Muscle of arm (tissue), 14 donors: ENCODE data around the gene TUT4. TPM values are rescaled to one million over a fixed set of nuclear protein-coding genes. Genes with fewer than 3 reads are reported as not detected.

Experiments
- DNase-seq: peaks from one replicate; pipeline ENCODE4 v3.0.0-alpha.2; 2013
- long read RNA-seq, 11 donors: transcript quantifications; one replicate each; lab custom pipeline, GENCODE V29; 2026
- polyA plus RNA-seq, 12 donors: library from polyadenylated mRNA; unstranded; fragments of 120-200 nt; gene quantifications; one replicate each; pipeline ENCODE4 v1.2.1, GENCODE V29; 2013; ENCODE audit not compliant: insufficient read length in 12 of 12

The TUT4 gene, protein sequence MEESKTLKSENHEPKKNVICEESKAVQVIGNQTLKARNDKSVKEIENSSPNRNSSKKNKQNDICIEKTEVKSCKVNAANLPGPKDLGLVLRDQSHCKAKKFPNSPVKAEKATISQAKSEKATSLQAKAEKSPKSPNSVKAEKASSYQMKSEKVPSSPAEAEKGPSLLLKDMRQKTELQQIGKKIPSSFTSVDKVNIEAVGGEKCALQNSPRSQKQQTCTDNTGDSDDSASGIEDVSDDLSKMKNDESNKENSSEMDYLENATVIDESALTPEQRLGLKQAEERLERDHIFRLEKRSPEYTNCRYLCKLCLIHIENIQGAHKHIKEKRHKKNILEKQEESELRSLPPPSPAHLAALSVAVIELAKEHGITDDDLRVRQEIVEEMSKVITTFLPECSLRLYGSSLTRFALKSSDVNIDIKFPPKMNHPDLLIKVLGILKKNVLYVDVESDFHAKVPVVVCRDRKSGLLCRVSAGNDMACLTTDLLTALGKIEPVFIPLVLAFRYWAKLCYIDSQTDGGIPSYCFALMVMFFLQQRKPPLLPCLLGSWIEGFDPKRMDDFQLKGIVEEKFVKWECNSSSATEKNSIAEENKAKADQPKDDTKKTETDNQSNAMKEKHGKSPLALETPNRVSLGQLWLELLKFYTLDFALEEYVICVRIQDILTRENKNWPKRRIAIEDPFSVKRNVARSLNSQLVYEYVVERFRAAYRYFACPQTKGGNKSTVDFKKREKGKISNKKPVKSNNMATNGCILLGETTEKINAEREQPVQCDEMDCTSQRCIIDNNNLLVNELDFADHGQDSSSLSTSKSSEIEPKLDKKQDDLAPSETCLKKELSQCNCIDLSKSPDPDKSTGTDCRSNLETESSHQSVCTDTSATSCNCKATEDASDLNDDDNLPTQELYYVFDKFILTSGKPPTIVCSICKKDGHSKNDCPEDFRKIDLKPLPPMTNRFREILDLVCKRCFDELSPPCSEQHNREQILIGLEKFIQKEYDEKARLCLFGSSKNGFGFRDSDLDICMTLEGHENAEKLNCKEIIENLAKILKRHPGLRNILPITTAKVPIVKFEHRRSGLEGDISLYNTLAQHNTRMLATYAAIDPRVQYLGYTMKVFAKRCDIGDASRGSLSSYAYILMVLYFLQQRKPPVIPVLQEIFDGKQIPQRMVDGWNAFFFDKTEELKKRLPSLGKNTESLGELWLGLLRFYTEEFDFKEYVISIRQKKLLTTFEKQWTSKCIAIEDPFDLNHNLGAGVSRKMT (N-terminal part only)
- 100 to 1,000 TPM in 4 of 12 donors, 10 to 100 TPM in 7, not detected in 1; 56.8 to 127 (median 91.5) TPM for polyA plus RNA-seq
- long read RNA-seq, donor 1, transcript TUT4-207 (3 exons, 775 nt): major isoform, 5 of 101 reads
- long read RNA-seq, donor 1, partial matches to known transcripts: 80 of 101 reads
- long read RNA-seq, donor 1, other reads (novel, unspliced or antisense): 15 of 101 reads
- long read RNA-seq, donor 2, partial matches to known transcripts: 56 of 299 reads
- long read RNA-seq, donor 2, other reads (novel, unspliced or antisense): 242 of 299 reads
- long read RNA-seq, donor 3, full-length matches to known transcripts: 8 of 32 reads
- long read RNA-seq, donor 3, partial matches to known transcripts: 19 of 32 reads
- long read RNA-seq, donor 3, other reads (novel, unspliced or antisense): 5 of 32 reads
- long read RNA-seq, donor 4, partial matches to known transcripts: 6 of 9 reads
- long read RNA-seq, donor 4, other reads (novel, unspliced or antisense): 0 of 9 reads
- long read RNA-seq, donor 5, full-length matches to known transcripts: 14 of 57 reads
- long read RNA-seq, donor 5, partial matches to known transcripts: 43 of 57 reads
- long read RNA-seq, donor 5, other reads (novel, unspliced or antisense): 0 of 57 reads
- long read RNA-seq, donor 6, full-length matches to known transcripts: 6 of 6 reads
- long read RNA-seq, donor 6, partial matches to known transcripts: 0 of 6 reads
- long read RNA-seq, donor 6, other reads (novel, unspliced or antisense): 0 of 6 reads
- long read RNA-seq, donor 7, transcript TUT4-207 (3 exons, 775 nt): major isoform, 6 of 17 reads
- long read RNA-seq, donor 7, partial matches to known transcripts: 11 of 17 reads
- long read RNA-seq, donor 7, other reads (novel, unspliced or antisense): 0 of 17 reads
- long read RNA-seq, donor 8, full-length matches to known transcripts: 10 of 30 reads
- long read RNA-seq, donor 8, partial matches to known transcripts: 20 of 30 reads
- long read RNA-seq, donor 8, other reads (novel, unspliced or antisense): 0 of 30 reads
- long read RNA-seq, donor 9: 0 reads
- long read RNA-seq, donor 10, transcript TUT4-207 (3 exons, 775 nt): major isoform, 6 of 21 reads
- long read RNA-seq, donor 10, partial matches to known transcripts: 13 of 21 reads
- long read RNA-seq, donor 10, other reads (novel, unspliced or antisense): 0 of 21 reads
- long read RNA-seq, donor 11, full-length matches to known transcripts: 4 of 4 reads
- long read RNA-seq, donor 11, partial matches to known transcripts: 0 of 4 reads
- long read RNA-seq, donor 11, other reads (novel, unspliced or antisense): 0 of 4 reads

DNA sequence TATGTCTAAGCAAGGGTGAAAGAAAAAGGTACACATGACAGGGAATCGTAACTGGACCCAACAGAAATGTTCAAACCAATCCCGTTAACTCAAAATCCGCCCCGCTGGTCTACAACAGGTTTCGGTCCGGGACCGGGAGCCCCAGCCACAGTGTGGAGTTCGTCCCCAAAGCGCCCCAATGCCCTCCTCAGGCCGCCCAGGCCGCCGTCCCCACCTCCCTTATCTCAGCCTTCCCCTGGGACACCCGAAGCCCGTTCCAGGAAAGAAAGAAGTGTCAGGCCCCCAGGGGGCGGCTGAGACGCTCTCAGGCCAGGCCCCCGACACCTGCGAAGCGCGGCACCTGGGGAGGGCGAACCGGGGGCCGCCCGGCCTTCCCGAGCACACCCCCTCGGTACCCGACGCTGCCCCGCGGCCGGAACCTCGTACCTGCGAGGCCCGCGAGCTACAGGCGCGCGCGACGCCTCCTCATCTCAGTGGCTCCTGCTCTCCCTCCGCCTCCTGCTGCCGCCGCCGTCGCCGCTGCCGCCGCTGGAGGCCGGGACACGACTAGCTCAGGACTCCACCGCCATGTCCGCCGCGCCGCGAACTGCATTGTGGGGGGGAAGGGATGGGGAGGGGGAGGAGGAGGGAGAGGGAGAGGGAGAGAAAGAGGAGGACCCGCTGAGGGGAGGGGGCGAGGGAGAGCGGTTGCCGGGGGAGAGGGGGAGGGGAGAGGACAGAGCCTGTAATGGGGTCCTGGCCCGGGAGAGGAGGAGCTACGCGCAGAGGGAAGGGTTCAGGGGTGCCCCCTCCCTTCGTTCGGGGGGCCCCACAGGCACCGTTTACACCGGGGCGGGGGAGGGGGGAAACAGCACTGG lies at the start of gene TUT4:
TUT4 (minus strand) TSS at position 588 of the 857 bp plus-strand sequence. CDS start 26,812 bp downstream, outside the sequence.
- peak; percentile 93 for DNase-seq

DNA sequence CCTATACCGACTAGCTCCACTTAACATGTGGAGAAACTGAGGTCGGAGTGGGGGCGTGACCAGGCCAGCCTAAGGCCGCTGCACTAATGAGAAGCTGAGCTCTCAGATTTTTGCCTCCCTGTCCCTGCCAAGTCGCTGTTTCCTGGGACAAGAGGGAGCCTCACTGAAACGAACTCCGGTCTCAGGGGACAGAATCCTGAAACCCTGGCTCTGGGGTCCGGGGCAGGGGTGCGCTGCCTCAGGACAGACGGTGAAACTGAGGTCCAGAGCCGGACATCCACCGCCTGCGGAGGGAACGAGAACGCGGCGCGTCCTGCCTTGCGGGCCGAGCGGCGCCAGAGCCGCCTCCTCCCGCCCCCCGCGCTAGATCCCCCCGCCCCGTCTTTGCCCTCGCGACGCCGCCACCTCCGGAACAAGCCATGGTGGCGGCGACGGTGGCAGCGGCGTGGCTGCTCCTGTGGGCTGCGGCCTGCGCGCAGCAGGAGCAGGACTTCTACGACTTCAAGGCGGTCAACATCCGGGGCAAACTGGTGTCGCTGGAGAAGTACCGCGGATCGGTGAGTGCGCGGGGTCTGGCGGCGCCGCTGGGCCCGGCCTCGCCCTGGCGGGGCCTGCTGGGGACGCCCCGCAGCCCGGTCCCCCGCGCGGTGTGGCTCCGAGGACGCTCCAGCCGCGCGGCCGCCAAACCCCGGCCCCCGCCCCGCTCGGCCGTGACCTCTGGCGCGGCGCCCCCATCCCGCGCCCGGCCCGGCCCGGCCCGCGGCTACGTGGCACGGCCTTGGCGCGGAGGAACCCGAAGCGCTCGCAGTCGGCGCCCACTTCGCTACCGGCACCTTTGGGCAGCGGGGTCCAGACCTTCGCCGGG lies 49.3 kb upstream of the TUT4 start, which contains the start of gene GPX7:
GPX7 (plus strand) TSS at position 381 of the 865 bp plus-strand sequence; CDS start at position 420, 39 bp downstream.
- peak; percentile 53 for DNase-seq

DNA sequence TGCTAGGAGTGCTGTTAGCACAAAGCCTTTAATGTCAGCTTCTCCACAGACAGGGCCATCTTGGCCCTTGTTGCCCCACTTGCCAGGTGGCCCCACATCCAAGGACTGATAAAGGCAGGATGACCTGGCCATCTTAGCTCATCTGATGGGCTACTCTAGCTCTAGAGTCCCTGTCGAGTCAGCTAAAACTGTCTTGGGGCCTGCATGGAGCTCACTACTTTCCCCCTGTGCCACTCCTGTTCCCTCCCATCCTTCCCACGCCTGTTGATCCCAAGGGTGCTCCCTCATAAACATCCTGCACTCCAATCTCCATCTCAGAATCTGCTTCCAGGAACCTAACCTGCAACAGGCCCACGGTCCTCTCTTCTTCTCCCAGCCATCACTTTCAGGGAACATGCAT lies 48.6 kb upstream of the TUT4 start:
- no peak for DNase-seq

DNA sequence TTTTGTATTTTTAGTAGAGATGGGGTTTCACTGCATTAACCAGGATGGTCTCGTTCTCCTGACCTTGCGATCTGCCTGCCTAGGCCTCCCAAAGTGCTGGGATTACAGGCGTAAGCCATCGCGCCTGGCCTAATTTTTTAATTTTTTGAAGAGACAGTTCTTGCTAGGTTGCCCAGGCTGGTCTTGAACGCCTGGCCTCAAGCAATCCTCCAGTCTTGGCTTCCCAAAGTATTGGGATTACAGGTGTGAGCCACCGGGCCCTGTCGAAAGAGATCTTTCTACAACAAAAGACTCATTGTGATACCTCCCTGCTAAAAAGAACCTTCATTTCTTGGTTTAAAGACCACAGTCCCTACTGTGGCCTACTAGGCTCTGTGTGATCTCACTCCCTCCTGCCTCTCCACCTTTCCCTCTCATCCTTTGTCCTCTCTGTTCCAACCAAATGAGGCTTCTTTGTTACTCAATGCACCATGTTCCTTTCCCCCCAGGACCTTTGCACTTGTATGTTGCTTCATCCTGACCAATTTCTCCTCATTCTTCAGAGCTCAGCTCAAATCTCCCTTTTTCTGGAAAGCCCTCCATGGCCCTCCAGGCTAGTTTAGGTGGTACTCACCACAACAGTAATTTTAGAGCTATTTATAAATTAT lies 47.8 kb upstream of the TUT4 start:
- DNase-seq: no peak

DNA sequence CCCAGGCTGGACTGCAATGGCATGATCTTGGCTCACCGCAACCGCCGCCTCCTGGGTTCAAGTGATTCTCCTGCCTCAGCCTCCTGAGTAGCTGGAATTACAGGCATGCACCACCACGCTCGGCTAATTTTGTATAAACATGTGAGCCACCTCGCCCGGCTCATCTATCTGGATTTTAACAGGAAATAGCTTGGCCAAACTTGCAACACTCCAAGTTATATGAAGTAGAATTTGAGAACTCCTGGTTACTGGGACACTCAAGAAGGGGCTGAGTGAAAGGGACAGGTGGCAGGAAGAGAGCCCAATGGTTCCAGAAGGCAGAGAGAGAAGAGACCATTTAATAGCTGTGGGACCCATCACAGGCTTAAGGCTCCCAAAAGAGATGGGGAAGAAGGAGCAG lies 46.3 kb upstream of the TUT4 start:
- no peak for DNase-seq

DNA sequence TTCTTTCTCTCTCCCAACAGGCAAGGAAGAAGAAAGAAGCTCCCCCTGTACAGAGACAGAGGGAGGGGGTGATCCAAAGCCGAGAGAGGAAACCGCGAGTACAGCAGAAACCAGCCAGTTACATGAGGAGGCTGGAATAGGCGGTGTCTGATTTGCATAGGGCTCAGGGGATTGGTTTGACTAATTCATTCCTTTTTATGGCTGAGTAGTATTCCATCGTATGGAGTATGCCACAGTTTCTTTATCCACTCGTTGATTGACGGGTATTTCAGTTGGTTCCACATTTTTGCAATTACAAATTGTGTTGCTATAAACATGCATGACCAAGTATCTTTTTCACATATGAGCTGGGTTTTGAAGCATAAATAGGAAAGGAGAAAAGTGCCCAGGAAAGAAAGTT lies 45.8 kb upstream of the TUT4 start:
- no peak for DNase-seq

DNA sequence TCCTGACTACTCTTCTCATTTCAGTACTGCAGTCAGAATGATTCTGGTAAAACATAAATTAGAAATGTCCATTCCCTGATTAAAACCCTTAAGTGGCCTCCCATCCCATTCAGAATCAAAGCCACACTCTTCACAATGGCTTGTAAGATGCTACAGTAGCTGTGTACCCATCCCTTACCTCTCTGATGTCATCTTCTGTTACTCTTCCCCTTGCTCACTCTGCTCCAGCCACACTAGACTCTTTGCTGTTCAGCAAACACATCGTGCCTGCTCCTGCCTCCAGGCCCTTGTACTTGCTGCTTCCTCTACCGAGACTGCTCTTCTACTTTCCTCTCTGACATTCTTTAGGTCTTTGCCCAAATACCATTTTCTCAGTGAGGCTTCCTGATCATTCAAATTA lies 45.0 kb upstream of the TUT4 start:
- DNase-seq: no peak

DNA sequence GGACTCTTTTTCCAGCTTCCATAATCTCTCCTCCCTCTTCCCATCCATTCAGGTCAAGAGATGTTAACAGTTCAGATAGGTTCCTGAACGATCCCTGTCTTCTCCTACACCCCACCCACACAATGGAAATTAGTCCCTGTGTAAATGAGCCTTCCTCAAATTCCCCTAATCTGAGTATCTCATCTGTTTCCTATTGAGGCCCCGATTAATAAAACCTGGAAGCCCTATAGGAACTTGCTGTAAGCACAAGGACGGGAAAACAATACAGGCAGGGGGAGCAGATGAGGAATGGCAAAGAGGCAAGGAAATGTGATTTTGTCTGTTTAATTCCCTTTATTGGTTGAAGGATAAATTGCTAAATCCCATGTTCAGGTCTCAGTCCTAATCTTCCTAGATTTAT lies 42.2 kb upstream of the TUT4 start:
- DNase-seq: no peak

DNA sequence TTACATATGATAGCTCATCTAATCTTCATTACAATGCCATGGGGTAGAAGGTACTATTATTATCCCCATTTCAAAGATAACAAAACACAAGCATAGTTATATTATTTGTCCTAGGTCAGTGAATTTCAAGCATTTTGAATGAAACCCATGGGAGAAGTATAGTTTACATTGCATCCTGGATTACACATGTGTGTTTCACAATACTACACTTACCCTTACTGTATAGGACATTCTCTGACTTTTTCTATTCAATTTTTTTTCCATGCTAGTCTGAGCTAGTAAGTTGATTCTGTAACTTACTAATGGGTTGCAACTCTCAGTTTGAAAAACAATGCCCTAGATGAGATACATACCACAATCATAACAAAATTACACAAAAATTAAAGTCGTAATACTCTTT lies 40.6 kb upstream of the TUT4 start:
- no peak for DNase-seq

DNA sequence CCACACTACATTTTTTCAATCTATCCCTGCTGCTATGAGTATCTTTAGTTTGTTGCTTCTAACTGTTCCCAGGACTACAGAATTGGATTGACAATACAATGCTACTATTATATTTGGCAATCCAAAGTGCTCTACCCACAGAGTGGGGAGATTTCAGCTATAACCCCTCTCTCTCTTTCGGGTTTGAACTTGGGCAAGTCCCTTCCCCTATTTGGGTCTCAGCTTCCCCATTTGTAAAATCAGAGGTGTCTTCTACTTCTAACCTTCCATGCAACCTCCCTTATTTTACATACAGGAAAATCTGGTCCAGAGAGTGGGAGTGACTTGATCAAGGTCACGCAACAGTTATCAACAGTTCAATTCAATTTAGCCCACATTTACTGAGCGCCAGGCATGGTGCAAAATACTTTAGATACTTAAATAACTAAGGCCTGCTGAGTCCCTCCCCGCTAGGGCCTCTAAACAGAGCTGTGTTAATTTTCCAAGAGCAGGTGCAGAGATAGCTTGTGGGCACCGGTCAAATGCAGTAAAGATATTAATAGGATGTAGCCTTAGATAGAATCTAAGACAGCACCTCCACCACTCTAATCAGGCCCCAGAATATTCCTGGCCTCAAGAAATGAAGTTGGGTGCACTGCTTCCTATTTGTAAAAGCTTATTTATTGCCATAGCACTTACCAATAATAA lies 39.9 kb upstream of the TUT4 start:
- DNase-seq: no peak

DNA sequence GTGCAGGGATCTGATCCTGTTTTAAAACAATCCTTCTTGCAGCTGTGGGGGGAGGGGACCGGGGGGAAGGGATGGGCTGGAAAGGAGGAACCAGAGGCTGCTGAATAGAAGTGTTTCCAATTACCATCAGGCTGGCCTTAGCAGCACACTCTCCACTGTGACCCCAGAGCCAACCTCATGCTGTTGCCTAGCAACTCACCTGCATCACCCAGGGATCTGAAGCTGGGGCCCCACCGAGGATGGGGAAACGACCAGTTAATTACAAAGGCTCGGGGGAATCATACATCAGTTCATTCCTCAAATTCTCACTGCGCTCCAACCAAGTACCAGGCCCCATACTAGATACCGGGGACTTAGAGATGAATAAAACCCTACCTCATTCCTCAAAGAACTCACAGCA lies 37.4 kb upstream of the TUT4 start:
- no peak for DNase-seq

DNA sequence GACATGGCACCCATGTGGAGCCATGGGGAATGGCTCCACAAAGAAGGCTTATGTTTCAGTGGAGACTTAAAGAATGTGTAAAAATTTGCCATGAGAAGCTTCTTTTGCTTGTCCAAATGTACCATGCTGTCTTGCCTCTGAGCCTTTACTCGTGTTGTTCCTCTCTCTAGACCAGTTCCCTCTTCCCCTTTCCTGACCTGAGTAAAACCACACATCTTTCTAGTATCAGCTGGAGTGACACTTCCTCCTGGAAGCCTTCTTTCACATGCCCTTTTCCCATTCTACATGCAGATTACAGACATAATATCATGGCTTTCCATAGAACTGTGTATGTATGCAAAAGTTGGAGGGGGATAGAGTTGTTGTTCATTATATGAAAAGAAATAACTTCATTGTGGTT lies 35.6 kb upstream of the TUT4 start:
- no peak for DNase-seq

DNA sequence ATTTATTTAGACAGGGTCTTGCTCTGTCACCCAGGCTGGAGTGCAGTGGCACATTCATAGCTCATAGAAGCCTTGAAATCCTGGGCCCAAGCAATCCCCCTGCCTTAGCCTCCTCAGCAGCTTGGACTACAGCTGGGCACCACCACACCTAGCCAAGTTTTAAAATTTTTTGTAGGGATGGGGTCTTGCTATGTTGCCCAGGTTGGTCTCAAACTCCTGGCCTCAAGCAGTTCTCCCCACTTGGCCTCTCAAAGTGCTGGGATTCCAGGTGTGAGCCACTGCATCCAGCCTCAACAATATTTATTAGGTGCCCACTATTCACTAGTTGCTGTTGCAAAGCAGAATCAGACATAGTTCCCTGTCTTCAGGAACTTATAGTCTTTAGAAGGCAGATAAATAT lies 35.1 kb upstream of the TUT4 start:
- DNase-seq: no peak

DNA sequence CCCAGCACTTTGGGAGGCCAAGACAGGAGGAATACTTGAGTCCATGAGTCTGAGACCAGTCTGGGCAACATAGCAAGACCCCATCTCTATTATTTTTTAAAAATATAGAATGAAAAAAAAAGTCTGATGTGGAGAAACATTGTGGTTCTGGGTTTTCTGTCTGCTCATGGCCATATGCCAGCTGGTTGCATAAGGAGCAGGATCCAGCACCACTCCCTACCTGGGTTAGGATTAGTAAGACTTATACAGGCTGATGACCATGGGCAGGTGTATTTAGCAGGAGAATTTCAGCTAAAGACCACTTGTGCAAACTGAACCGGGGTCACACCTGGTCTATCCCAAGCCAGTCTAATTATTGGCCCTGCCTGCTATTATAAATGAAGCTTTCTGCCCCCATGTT lies 32.6 kb upstream of the TUT4 start:
- DNase-seq: no peak

DNA sequence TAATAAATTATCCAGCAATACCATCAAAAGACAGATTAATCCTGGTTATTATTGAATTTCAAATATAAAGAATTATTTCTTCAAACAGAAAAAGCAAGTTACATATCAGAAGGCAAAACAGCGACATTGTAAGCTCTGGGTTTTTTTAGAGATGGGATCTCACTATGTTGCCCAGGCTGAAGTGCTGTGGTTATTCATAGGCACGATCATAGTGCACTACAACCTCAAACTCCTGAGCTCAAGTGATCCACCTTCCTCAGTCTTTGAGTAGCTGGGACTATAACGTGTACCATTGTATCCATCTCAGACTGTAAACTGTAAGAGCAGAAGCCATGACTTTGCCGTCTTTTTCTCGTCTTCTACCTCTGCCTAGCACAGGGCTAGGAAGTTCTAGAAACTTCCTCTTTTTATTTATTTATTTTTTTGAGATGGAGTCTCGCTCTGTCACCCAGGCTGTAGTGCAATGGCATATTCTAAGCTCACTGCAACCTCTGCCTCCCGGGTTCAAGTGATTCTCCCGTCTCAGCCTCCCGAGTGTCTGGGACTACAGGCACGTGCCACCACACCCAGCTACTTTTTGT lies 29.3 kb upstream of the TUT4 start:
- DNase-seq: no peak
